Measurements from ENCODE around the gene IFNL2.
A peak's percentile ranks its signal among the peaks of the same experiment; 100 is the strongest.
"Not testable (repeated sequence)": the region's sequence is repeated elsewhere in the genome, so short reads cannot be mapped to it uniquely, and the experiment has no call there.

The IFNL2 gene

DNA sequence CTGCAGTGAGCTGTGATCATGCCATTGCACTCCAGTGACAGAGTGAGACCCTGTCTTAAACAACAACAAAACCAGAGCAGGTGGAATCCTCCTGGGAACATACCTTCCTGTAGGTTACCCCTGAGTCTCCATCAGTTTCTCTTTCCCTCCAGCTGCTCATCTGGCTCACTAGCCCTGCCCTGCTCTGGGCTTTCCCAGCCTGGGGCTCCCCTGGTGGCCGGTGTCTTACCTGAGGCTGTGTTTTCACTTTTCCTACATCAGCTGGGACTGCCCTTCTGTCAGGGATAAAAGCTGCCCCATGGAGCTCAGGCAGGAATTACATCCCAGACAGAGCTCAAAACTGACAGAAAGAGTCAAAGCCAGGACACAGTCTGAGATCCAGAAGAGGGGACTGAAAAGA, at the start of gene IFNL2:
TSS of gene IFNL2 (plus strand) at position 312 of the 400 bp plus-strand sequence. CDS start 173 bp downstream, outside the sequence.
- not testable (repeated sequence) for DNase-seq

DNA sequence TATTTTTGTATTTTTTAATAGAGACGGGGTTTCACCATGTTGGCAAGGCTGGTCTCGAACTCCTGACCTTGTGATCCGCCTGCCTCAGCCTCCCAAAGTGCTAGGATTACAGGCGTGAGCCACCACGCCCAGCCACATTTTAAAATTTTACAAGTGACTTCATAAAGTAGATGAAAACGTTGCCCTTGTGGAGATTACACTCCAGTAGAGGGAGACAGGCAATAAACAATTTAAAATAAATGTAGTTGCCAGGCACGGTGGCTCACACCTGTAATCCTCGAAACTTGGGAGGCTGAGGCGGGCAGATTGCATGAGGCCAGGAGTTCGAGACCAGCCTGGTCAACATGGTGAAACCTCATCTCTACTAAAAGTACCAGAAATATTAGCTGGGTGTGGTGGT, 49.1 kb upstream of the IFNL2 start:
- not testable (repeated sequence) for DNase-seq

DNA sequence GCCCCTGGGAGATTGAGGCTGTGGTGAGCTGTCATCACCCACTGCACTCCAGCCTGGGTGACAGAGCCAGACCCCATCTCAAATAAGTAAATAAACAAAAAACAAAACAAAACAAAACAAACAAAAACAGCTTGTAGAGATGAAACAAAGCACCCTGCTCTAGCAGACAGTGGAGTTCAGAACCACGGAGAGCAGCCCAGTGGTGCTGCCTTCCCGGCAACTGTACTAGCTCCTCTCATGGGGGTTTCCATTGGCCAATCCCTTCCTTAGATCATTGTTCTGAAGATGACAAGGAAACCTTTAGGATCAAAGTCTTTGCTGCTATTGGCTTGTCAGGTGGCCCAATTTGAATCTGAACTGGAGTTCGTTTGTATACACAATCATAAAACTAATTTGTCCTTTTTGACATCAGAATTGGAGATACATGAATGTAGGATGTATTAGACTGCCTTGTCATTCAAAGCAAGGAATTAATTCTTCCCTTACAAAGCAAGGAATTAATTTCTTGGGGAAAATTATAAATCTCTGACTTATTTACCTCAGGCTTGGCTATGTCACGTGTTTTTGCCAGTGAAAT, 44.4 kb upstream of the IFNL2 start:
- no peak for DNase-seq

DNA sequence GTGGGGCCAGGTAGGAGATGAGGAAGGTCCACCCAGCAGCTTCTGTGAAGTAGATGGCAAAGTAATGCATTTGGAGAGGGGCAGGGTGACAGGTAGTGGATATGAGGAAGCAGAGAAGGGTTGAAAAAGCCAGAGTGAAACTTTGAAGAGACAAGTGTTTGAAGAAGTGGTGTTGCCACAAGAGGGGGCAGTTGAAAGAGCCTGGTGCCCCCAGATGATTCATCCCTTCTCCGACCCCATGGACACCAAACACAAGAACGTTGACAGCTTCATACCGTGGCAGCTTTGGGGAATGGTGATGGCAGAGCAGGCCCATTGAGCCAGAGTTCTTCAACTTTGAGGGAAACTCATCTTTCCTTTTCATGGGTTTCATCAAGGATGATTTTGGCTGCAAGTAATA, 43.3 kb upstream of the IFNL2 start:
- DNase-seq = no peak

DNA sequence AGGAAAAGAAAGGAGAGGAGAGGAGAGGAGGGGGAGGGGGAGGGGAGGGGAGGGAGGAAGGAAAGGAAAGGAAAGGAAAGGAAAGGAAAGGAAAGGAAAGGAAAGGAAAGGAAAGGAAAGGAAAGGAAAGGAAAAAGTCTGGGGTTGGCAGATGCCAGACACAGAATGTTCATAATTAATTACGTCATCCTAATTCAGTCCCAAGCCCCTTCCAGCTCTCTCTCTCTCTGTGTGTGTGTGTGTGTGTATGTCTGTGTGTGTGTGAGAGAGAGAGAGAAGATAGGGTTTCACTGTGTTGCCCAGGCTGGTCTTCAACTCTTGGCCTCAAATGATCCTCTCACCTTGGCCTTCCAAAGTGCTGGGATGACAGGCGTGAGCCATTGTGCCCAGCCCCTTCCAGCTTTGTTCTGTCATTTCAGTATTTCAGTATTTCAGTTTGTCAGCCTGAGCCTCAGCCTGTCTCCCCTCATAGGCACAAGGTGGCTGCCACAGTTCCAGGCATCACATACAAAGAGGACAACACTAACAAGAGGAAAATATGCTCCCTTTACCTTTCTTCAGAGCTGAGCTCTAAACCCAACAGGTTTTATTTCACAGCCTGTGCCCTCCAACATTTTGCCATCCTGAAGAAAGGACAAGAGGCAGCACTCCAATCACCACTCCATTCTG, 38.0 kb upstream of the IFNL2 start:
- DNase-seq = no peak

DNA sequence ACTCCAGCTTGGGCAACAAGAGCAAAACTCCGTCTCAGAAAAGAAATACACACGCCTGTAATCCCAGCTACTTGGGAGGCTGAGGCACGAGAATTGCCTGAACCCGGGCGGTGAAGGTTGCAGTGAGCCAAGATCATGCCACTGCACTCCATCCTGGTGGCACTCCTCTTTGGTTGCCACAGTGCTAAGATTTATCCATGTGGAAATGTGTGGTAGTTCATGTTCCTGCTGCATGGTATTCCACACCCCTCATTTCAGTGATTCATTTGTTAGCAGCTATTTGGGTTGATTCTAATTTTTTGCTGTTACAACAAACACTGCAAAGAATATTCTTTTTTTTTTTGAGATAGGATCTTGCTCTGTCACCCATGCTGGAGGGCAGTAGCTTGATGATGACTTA, 35.5 kb upstream of the IFNL2 start:
- DNase-seq = no peak

DNA sequence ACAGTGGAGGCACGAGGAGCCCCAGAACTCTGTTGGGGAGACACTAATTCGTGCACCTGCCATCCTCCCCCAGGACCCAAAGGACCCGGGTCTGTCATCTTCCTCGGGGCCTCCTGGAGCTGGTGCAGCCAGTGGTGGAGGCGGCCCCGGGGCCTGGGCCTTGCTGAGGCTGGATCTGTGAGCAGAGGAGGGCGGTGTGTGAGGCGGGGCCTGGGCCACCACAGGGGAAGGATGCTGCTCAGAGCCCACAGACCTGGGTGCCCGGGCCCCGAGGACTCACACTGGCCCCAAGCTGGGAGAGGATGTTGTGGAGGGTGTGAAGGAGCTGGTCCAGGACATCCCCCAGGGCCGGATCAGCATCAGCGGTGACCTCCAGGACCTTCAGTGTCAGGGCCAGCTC, 31.7 kb upstream of the IFNL2 start:
- DNase-seq = no peak

DNA sequence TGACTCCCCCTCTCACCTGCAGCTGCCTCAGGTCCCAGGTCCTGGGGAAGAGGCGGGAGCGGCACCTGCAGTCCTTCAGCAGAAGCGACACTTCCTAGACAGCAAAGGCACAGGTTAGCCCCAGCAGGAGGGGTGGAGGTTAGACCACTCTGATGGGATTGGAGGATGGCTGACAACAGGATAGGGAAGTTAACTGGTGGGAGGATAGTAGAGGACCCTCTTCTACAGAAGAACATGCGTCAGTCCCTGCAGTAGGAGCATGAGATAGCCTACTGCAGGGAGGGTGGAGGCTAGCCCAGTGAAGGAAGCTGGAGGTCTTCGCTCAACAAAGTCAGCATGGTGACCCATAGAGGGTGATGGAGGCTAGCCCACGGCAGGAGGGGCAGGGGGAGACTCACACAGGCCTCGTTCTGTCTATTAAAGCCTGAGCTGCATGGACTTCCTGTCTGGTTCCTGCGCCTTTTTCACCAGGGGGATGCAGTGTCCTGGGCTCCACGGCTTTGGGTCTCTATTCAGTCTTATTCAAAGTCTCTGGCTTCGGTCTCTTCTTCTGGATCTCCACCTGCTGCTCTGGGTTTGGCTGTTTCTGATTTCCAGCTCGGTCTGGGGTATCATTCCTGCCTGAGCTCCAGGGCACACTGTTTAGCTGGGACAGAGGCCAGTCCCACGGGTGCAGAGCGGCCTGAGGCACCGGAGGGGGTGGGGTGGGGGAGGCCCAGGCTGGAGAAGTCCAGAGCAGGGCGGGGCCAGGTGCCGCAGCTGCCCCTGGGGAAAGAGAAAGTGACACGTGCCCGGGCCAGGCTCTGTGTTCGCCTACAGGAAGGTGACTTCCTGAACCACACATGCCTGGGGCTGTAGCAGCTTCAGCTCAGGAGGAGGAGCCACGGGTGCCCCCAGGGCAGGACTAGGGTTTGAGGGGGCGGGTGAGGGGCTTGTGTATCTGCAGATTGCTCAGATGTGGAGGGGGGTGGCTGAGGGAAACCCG, 30.7 kb upstream of the IFNL2 start:
- DNase-seq = peak; percentile 70 to 83

DNA sequence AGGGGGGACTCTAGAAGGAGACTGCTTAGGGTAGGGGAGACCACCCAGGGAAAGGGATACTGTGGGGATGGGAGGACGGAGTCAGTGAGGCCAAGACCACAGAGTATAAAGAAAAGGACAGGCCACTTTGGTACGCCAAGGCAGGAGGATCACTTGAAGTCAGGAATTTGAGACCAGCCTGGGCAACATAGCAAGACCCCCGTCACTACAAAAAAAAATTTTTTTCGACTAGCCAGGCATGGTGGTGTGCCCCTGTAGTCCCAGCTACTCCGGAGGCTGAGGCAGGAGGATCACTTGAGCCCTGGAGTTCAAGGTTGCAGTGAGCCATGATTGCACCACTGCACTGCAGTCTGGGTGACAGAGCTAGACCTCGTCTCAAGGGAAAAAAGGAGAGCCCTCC, 30.0 kb upstream of the IFNL2 start:
- DNase-seq = no peak

DNA sequence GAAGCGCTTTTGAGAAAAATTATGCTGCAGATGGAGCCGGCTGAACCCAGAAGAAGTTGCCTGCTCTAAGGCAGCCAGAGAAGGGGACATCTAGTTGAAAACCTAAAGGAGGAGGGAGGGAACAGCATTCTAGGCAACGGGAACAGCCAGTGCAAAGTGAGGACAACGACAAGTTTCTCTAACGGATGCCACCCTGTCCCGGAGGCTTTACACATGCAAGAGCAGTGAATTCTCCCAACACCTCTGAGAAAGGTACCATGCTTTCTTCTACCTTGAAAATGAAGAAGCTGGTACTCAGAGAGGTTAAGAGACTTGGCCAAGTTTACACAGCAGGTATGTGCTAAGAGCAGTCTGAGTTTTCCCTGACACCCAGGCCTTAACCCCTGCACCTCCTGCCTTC, 29.3 kb upstream of the IFNL2 start:
- no peak for DNase-seq

DNA sequence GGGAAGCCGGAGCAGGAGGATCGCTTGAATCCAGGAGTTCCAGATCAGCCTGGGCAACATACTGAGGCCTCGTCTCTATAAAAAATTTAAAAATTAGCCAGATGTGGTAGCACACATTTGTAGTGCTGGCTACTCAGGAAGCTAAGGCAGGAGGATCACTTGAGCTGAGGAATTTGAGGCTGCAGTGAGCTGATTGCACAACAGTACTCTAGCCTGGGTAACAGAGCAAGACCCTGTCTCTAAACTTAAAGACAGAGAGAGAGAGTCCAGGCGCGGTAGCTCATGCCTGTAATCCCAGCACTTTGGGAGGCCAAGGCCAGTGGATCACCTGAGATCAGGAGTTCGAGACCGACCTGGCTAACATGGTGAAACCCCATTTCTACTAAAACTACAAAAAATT, 27.8 kb upstream of the IFNL2 start:
- no peak for DNase-seq

DNA sequence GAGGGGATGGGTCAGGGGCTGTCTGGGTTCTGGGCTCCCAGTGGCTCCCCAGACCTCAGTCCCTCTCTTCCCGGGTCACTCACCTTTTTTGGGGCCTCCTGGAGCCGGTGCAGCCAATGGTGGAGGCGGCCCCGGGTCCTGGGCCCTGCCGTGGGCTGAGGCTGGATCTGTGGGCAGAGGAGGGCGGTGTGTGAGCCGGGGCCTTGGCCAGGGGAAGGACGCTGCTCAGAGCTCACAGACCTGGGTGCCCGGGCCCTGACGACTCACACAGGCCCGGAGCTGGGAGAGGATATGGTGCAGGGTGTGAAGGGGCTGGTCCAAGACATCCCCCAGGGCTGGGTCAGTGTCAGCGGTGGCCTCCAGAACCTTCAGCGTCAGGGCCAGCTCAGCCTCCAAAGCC, 24.5 kb upstream of the IFNL2 start:
- not testable (repeated sequence) for DNase-seq

DNA sequence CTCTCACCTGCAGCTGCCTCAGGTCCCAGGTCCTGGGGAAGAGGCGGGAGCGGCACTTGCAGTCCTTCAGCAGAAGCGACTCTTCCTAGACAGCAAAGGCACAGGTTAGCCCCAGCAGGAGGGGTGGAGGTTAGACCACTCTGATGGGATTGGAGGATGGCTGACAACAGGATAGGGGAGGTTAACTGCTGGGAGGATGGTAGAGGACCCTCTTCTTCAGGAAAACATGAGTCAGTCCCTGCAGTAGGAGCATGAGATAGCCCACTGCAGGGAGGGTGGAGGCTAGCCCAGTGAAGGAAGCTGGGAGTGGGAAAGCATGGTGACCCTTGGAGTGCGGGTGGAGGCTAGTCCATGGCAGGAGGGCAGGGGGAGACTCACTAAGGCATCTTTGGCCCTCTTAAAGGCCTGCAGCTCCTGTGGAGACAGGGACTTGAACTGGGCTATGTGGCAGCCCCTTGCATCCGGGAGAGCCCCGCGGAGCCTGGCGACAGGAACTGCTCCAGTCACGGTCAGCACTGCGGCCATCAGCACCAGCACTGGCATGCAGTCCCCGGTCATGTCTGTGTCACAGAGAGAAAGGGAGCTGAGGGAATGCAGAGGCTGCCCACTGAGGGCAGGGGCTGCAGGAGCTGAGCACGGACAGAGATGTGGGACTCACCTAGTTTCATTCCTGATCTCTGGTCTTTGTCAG, 23.6 kb upstream of the IFNL2 start, which contains the start of gene IFNL3:
TSS of gene IFNL3 (minus strand) at position 597 of the 691 bp plus-strand sequence. CDS start at position 558, 39 bp downstream.
- not testable (repeated sequence) for DNase-seq

DNA sequence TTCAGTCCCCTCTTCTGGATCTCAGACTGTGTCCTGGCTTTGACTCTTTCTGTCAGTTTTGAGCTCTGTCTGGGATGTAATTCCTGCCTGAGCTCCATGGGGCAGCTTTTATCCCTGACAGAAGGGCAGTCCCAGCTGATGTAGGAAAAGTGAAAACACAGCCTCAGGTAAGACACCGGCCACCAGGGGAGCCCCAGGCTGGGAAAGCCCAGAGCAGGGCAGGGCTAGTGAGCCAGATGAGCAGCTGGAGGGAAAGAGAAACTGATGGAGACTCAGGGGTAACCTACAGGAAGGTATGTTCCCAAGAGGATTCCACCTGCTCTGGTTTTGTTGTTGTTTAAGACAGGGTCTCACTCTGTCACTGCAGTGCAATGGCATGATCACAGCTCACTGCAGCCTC, 23.0 kb upstream of the IFNL2 start:
- not testable (repeated sequence) for DNase-seq

DNA sequence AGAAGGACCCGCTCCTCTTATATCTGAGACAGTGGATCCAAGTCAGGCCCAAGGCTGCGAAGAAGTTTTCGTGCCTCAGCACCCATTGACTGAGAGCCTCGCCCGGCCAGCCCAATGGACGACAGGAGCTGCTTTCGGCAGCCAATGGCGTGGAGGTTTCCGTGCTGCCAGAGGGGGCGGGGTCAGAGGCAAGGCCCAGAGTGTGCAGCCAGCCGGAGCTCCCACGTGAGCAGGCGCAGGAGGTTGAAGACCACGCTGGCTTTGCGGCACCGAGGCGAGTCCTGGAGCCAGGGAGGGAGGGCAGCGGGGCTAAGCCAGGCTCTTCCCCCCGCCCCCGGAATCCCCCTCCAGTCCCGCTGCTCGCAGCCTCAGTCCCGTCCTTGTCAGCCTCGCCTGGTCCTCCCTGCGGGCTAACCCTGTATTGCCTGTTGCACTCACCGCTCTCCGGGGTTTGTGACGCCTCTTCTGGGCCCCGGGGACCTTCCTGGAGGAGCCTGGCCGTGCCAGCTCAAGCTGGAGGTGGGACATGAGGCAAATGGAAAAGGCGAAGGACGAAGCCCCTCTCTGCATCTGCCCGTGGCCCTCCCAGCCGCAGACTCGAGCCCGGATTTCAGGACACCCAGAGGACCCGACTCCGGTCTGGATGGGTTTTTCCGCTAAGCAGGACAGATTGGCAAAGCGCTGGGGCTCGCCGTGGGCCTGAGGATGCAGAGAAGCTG, 21.1 kb upstream of the IFNL2 start:
- peak in 1 of 2 experiments; percentile 18 for DNase-seq

DNA sequence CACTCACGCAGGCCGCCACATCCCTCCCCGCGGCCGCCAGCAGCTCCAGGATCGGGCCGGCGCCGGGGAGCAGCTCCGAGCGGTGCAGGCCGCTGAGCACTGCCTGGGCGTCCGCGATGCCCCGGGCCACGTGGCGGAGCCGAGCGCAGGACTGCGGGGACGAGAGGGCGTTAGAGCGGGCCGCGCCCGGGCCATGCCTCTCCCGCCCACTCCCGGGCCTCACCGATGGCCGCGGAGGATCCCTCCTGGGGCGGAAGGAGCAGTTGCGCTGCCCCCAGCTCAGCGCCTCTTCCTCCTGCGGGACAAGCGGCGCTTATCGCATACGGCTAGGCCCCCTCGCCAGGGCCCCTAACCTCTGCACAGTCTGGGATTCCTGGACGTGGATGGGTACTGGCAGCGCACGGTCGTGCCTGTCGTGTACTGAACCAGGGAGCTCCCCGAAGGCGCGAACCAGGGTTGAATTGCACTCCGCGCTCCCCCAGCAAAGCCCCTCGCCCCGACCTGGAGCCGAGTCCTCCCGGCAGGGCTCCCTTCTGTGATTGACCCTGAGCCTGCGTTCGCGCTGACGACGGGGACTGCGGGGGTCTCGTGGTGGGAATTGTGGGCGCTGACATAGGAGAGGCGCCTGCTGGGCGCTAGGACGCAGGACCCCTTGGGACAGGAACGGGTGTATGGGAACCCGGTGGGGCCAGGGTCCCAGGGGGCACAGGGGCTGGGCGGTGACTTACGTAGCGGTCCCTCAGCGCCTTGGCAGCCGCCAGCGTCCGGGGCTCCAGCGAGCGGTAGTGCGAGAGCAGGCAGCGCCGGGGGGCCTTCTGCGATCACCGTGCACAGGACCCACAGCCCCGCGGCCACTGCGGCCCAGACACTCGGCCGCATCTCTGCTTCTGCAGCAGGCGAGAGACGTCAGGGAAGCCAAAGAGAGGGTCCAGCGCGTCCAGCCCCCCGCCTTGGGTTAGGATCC, 20.2 kb upstream of the IFNL2 start:
- no peak for DNase-seq

DNA sequence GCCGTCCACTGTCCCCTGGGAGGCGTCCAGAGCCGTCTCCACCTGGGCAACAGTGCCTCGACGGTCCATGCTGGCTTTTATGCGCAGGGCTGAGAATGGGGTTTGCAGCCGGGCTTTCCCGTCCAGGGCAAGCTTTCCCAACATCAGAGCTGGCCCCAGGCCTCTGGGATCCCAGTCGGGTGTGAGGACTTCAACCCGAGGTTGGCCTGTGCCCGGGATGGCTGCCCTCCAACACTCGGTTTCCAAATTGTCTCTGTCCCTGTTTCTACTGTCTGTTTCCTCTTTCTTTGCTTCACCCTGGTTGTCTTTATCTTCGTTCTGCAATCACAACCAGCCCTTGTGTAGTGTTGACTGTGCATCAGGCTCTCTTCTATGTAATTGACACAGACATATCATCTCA, 19.4 kb upstream of the IFNL2 start, which contains the start of gene IFNL4:
TSS of gene IFNL4 (minus strand) at position 51 of the 400 bp plus-strand sequence.
- DNase-seq = no peak

DNA sequence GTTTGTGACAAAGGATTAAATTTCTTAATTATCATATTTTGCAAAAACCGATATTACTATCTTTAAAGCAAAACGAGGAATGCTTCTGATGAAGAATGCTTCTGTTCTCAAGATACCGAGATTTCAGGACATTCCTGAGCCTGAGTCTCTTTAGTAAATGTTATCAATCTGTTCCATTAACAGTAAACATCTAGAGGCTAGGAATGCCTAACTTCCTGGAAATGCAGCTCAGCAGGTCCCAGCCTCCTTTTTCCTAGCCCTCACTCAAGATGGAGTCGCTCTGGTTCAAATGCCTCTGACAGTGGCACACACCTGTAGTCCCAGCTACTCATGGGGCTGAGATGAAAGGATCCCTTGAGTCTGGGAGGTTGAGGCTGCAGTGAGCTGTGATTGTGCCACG, 17.1 kb upstream of the IFNL2 start:
- no peak for DNase-seq

DNA sequence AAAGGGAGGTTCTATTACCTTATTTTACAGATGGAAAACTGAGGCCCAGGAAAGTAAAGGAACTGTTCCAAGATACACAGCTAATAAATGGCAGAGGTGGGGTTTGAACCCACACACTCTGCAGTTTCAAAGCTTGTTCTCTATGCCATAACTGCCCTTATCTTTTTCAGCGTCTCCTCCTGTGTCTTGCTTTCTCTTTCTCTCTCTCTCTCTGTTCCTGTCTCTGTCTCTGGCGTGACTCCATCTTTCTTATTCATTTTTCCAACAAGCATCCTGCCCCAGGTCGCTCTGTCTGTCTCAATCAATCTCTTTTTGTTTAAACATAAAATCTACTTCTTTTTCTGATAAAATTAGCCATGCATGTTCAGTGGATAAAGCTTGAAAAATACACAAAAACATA, 16.4 kb upstream of the IFNL2 start:
- DNase-seq = no peak

DNA sequence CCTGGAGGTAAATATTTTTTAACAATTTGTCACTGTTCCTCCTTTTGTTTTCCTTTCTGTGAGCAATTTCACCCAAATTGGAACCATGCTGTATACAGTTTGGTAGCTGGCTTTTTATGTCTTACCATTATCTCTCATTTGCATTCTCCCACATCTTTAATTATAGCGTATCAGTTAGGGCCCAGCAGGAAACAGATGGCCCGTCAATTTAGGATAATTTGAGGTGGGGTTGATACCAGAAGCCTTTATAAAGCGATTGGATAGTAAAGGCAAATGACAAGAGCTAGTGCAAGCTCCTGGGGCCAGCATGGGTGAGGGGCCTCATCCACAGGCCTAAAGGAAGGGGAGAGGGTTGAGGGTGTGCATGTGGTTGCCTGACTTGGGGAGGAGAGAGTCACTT, 15.7 kb upstream of the IFNL2 start:
- DNase-seq = no peak

Data from SHP77 (cell line).